Adipose tissue (tissue), 3 donors: ENCODE results near the gene SPRED2. TPM values are rescaled to one million over a fixed set of nuclear protein-coding genes. Genes with fewer than 3 reads are reported as not detected.
A peak's percentile ranks its signal among the peaks of the same experiment; 100 is the strongest.

Experiments used
- H3K27ac ChIP-seq: one replicate; pipeline ENCODE4 v1.5.1; 2013; ENCODE audit warnings: low read depth, low read length
- WGBS, 3 donors: extraction: QIAGEN DNeasy Blood & Tissue Kit; methylation state at CpG; one replicate each; pipeline ENCODE4 v1.1.7; 2013; 5-methylcytosine and 5-hydroxymethylcytosine counted together
- polyA plus RNA-seq, 3 donors: library from polyadenylated mRNA; stranded (reverse); fragments of 200-250 nt; gene quantifications; one replicate each; pipeline ENCODE4 v1.2.3, GENCODE V29; 2013
- donor health status: healthy with polysubstance abuse.
- donor health status: Bipolar disorder and iron deficiency.
- donor health status: healthy.

The SPRED2 gene
- 10 to 100 TPM in 2 of 3 donors, 1 to 10 TPM in 1; 8.0 to 21.1 (median 20.8) TPM for polyA plus RNA-seq

GRCh38 chr2:65432227-65433190 lies at the start of gene SPRED2:
TSS of gene SPRED2 (minus strand) at chr2:65432599. CDS start at chr2:65431987, 612 bp downstream.
- WGBS, 3 donors: 1% methylated on average over 47 to 68 of the region's 68 CpGs
- H3K27ac ChIP-seq: peak within 1 kb of the TSS; percentile 60

GRCh38 chr2:65481961-65482360 lies 49.6 kb upstream of the SPRED2 start:
- 98 to 100% (median 100%) methylated on average over 2 of the region's 2 CpGs for WGBS, 3 donors
- H3K27ac ChIP-seq: no peak overlapping the region

GRCh38 chr2:65479524-65479923 lies 47.1 kb upstream of the SPRED2 start:
- 52 to 64% (median 59%) methylated on average over 12 of the region's 12 CpGs for WGBS, 3 donors

GRCh38 chr2:65478498-65479135 lies 46.2 kb upstream of the SPRED2 start:
- 79 to 84% (median 81%) methylated on average over 7 of the region's 7 CpGs for WGBS, 3 donors
- no peak overlapping the region for H3K27ac ChIP-seq

More at GRCh38 chr2:65479524-65479923, 47.1 kb upstream of the SPRED2 start:
- H3K27ac ChIP-seq: no peak overlapping the region

GRCh38 chr2:65477590-65477989 lies 45.2 kb upstream of the SPRED2 start:
- 53 to 67% (median 56%) methylated on average over 4 of the region's 4 CpGs for WGBS, 3 donors
- no peak overlapping the region for H3K27ac ChIP-seq

- no peak overlapping the region for H3K27ac ChIP-seq
- WGBS, 3 donors: 95 to 98% (median 97%) methylated on average over 9 of the region's 9 CpGs
These were observed 44.4 kb upstream of the SPRED2 start for GRCh38 chr2:65476778-65477177.

- 79 to 98% (median 93%) methylated on average over 1 of the region's 1 CpG for WGBS, 3 donors
- H3K27ac ChIP-seq: no peak overlapping the region
These were observed 42.6 kb upstream of the SPRED2 start for GRCh38 chr2:65475000-65475399.

GRCh38 chr2:65473045-65473444 lies 40.6 kb upstream of the SPRED2 start:
- H3K27ac ChIP-seq: no peak overlapping the region
- 78 to 96% (median 94%) methylated on average over 1 of the region's 1 CpG for WGBS, 3 donors

GRCh38 chr2:65471409-65471808 lies 39.0 kb upstream of the SPRED2 start:
- 86 to 100% (median 94%) methylated on average over 3 of the region's 3 CpGs for WGBS, 3 donors

GRCh38 chr2:65466551-65466950 lies 34.2 kb upstream of the SPRED2 start:
- no peak overlapping the region for H3K27ac ChIP-seq
- WGBS, 3 donors: 81 to 90% (median 83%) methylated on average over 3 of the region's 3 CpGs

More at GRCh38 chr2:65471409-65471808, 39.0 kb upstream of the SPRED2 start:
- no peak overlapping the region for H3K27ac ChIP-seq

GRCh38 chr2:65465857-65466256 lies 33.5 kb upstream of the SPRED2 start:
- 62 to 75% (median 71%) methylated on average over 5 of the region's 5 CpGs for WGBS, 3 donors
- no peak overlapping the region for H3K27ac ChIP-seq

- H3K27ac ChIP-seq: no peak overlapping the region
- WGBS, 3 donors: 66 to 79% (median 71%) methylated on average over 5 of the region's 5 CpGs
These were observed 32.7 kb upstream of the SPRED2 start for GRCh38 chr2:65465124-65465523.

- no peak overlapping the region for H3K27ac ChIP-seq
- WGBS, 3 donors: 41 to 65% (median 47%) methylated on average over 3 of the region's 3 CpGs
These were observed 32.2 kb upstream of the SPRED2 start for GRCh38 chr2:65464604-65465003.

- 68 to 78% (median 78%) methylated on average over 3 of the region's 3 CpGs for WGBS, 3 donors
- no peak overlapping the region for H3K27ac ChIP-seq
These were observed 26.6 kb upstream of the SPRED2 start for GRCh38 chr2:65458999-65459398.

GRCh38 chr2:65456886-65457285 lies 24.5 kb upstream of the SPRED2 start:
- 51 to 71% (median 62%) methylated on average over 2 of the region's 2 CpGs for WGBS, 3 donors
- H3K27ac ChIP-seq: no peak overlapping the region

- H3K27ac ChIP-seq: no peak overlapping the region
These were observed 23.7 kb upstream of the SPRED2 start for GRCh38 chr2:65456064-65456463.

- WGBS, 3 donors: 100% methylated on average over 1 of the region's 1 CpG
- H3K27ac ChIP-seq: no peak overlapping the region
These were observed 21.5 kb upstream of the SPRED2 start for GRCh38 chr2:65453916-65454315.

GRCh38 chr2:65452150-65452895 lies 19.9 kb upstream of the SPRED2 start:
- WGBS, 3 donors: 73 to 75% (median 73%) methylated on average over 5 of the region's 5 CpGs

GRCh38 chr2:65450810-65451209 lies 18.4 kb upstream of the SPRED2 start:
- no peak overlapping the region for H3K27ac ChIP-seq
- 37 to 52% (median 45%) methylated on average over 1 of the region's 1 CpG for WGBS, 3 donors

More at GRCh38 chr2:65452150-65452895, 19.9 kb upstream of the SPRED2 start:
- no peak overlapping the region for H3K27ac ChIP-seq
